ENCODE data around the gene PNPLA1. TPM values are rescaled to one million over a fixed set of nuclear protein-coding genes. Genes with fewer than 3 reads are reported as not detected.

Gene PNPLA1
- total and polyA plus RNA-seq, 12 donors = 0.21 to 0.28 TPM; not detected in 10

DNA sequence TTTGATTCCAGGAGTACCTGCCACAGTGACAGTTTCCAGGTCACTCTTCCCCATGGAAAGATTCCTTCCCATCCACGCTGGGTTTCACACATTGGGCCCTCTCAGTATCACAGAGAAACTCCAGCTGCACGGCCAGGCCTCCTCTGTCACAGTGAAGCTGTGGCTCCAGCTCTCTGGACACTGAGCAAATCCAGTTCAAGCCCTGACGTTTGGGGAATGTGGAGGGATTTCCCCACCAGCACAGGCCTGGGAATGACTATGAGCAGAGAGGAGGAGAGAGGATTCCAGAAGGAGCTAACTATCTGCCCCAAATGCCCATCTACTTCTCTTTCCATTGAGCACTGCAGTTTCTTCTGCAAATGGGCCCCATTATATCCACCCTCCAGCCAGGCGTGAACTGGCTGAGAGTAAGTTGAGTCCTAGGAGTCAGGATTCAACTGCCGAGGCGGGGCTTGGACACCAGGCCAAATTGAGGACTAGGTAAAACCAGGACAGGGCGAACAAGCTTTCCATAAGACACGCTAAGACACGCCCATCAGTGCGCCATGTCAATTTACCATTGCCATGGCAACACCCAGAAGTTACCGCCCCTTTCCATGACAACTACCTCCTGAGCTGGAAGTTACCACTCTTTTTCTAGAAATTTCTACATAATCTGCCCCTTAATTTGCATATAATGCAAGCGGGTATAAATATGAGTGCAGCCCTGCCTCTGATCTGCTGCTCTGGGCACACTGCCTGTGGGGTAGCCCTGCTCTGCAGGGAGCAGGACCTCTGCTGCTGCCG, 76.0 kb downstream of the PNPLA1 start:
- Histone ChIP-seq H3K27me3 (peaks cover 0 to 79% (median 33%) of the 10 kb centered on the region in 7 donors), H3K9me3 (no peaks in the 10 kb centered on the region), H3K4me1 (peaks cover 0 to 24% (median 14%) of the 10 kb centered on the region in 9 donors), H3K27ac (no peak overlapping the region), H3K4me3 (no peak overlapping the region), H3K36me3 (no peaks in the 10 kb centered on the region)
- DNase-seq (no peak), ATAC-seq (no peak)
- intact Hi-C loops (cut with DNase I) = no loop called here
- WGBS, 2 donors = 87 to 90% methylated on average over 13 of the region's 13 CpGs
- TF ChIP-seq, protein P1, sequence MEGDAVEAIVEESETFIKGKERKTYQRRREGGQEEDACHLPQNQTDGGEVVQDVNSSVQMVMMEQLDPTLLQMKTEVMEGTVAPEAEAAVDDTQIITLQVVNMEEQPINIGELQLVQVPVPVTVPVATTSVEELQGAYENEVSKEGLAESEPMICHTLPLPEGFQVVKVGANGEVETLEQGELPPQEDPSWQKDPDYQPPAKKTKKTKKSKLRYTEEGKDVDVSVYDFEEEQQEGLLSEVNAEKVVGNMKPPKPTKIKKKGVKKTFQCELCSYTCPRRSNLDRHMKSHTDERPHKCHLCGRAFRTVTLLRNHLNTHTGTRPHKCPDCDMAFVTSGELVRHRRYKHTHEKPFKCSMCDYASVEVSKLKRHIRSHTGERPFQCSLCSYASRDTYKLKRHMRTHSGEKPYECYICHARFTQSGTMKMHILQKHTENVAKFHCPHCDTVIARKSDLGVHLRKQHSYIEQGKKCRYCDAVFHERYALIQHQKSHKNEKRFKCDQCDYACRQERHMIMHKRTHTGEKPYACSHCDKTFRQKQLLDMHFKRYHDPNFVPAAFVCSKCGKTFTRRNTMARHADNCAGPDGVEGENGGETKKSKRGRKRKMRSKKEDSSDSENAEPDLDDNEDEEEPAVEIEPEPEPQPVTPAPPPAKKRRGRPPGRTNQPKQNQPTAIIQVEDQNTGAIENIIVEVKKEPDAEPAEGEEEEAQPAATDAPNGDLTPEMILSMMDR (IDR thresholded peaks at IDR 0.05) = no peak

DNA sequence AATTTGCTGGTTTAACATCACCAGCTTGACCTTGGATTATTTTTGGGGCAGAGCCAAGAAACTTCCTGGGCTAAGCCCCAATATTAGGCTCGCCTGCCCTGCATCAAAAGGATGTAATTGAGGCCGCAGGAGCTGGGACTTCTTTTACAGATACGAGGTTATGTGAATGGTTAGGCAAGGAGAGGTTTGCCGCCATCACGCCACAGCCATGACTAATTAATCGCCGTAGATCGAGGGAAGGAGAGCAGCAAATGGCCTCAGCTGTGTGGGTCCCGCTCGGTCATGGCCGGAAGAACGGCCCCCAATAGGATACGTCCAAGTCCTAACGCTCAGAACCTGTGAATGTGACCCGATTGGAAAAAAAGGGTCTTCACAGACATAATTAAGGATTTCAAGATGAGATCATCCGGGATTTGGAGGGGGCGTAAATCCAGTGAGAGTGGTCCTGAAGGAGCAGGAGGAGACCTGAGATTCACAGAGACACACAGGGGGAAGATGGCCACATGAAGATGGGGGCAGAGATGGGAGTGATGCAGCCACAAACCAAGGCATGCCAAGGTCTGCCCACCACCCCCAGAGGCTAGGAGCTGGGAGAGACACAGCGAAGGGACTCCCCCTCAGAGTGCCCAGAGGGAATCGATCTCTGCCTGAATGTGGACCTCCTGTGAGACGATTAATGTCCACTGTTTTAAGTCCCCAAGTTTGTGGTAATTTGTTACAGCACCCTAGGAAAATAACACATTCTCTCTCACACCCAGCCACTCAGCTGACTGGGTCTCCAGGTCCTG, 76.8 kb downstream of the PNPLA1 start:
- WGBS, 2 donors = 93% methylated on average over 20 of the region's 20 CpGs
- no peak for ATAC-seq
- H3K27ac ChIP-seq = no peak overlapping the region
- DNase-seq = no peak
- intact Hi-C loops (cut with DNase I) = no loop called here
- peaks cover 0 to 75% (median 33%) of the 10 kb centered on the region in 7 donors for H3K27me3 ChIP-seq
- no peaks in the 10 kb centered on the region for H3K9me3 ChIP-seq
- TF ChIP-seq, protein P1 (IDR thresholded peaks at IDR 0.05) = no peak
- H3K4me1 ChIP-seq = peaks cover 0 to 28% (median 19%) of the 10 kb centered on the region in 9 donors
- no peak overlapping the region for H3K4me3 ChIP-seq
- H3K36me3 ChIP-seq = no peaks in the 10 kb centered on the region

DNA sequence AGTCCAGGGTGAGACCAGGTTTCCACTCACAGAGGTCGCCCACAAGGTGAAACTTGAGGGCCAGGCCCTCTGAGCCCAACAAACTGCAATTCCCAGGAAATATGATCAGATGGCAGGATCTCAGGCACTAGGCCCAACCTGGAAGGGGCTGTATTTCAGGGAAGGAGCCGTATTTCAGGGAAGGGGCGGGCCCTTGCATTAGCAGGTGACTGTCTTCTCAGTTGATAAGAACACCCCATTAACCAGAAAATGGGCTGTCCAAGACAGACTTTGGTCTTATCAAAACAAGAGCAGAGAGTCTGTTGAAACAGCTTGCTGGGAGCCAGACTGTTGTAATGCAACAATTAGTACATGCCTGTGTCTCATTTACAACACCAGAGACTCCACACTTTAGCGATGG, 77.8 kb downstream of the PNPLA1 start:
- Histone ChIP-seq H3K4me1 (peaks cover 0 to 28% (median 19%) of the 10 kb centered on the region in 9 donors), H3K27me3 (peaks cover 0 to 75% (median 28%) of the 10 kb centered on the region in 7 donors), H3K4me3 (no peak overlapping the region), H3K36me3 (no peaks in the 10 kb centered on the region), H3K9me3 (peaks cover 0 to 4% (median 0%) of the 10 kb centered on the region in 11 donors), H3K27ac (no peak overlapping the region)
- DNase-seq (no peak), ATAC-seq (no peak)
- 91 to 92% methylated on average over 4 of the region's 4 CpGs for WGBS, 2 donors
- intact Hi-C loops (cut with DNase I) = no loop called here
- TF ChIP-seq, protein P1 (IDR thresholded peaks at IDR 0.05) = no peak

DNA sequence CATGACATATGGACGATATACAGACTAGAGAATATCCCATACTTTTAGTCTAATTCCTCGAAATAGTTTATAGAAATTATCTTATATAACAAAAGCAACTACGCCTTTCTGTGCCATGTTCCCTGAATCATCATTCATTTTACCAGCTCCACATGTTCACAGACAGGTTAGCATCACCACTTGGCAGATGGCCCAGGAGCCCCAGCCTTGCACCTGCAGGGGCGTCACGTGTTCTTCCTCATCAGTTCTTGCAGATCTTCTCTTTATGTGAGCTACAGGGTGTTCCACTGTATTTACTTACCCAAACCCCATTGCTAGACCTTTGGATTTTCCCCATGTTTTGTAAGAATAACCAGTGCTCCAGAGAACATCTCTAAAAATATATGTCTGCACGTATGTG, 79.4 kb downstream of the PNPLA1 start:
- no peak overlapping the region for H3K4me3 ChIP-seq
- peaks cover 0 to 28% (median 19%) of the 10 kb centered on the region in 9 donors for H3K4me1 ChIP-seq
- TF ChIP-seq, protein P1 (IDR thresholded peaks at IDR 0.05) = no peak
- peaks cover 0 to 7% (median 0%) of the 10 kb centered on the region in 11 donors for H3K9me3 ChIP-seq
- H3K27me3 ChIP-seq = peaks cover 0 to 79% (median 33%) of the 10 kb centered on the region in 7 donors
- no peak for ATAC-seq
- intact Hi-C loops (cut with DNase I) = no loop called here
- H3K27ac ChIP-seq = no peak overlapping the region
- WGBS, 2 donors = 81 to 90% methylated on average over 6 of the region's 6 CpGs
- DNase-seq = no peak
- no peaks in the 10 kb centered on the region for H3K36me3 ChIP-seq

All from heart right ventricle (tissue), 16 donors.